Measurements from ENCODE around the gene PRSS2.

DNA sequence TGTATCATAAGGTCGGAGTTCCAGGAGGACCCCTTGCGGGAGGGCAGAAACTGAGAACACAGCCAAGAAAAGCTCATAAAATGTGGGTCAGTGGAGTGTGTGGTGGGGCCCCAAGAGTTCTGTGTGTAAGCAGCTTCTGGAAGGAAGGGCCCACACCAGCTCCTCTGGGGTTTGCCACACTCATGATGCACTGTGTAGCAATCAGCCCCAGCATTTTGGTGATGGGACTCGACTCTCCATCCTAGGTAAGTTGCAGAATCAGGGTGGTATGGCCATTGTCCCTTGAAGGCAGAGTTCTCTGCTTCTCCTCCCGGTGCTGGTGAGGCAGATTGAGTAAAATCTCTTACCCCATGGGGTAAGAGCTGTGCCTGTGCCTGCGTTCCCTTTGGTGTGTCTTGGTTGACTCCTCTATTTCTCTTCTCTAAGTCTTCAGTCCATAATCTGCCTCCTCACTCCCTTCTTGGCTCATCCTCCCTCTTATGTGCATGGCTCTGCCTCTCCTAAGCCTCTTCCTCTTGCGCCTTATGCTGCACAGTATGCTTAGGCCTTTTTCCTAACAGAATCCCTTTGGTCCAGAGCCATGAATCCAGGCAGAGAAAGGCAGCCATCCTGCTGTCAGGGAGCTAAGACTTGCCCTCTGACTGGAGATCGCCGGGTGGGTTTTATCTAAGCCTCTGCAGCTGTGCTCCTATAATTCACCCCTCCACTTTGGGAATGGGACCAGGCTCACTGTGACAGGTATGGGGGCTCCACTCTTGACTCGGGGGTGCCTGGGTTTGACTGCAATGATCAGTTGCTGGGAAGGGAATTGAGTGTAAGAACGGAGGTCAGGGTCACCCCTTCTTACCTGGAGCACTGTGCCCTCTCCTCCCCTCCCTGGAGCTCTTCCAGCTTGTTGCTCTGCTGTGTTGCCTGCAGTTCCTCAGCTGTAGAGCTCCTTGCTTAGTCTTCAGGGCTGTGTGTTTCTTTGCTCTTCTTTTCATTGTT is 17.8 kb downstream of the PRSS2 start:
- TF ChIP-seq POLR2A (IDR thresholded peaks at IDR 0.05): no peak
- TF ChIP-seq, protein P1, sequence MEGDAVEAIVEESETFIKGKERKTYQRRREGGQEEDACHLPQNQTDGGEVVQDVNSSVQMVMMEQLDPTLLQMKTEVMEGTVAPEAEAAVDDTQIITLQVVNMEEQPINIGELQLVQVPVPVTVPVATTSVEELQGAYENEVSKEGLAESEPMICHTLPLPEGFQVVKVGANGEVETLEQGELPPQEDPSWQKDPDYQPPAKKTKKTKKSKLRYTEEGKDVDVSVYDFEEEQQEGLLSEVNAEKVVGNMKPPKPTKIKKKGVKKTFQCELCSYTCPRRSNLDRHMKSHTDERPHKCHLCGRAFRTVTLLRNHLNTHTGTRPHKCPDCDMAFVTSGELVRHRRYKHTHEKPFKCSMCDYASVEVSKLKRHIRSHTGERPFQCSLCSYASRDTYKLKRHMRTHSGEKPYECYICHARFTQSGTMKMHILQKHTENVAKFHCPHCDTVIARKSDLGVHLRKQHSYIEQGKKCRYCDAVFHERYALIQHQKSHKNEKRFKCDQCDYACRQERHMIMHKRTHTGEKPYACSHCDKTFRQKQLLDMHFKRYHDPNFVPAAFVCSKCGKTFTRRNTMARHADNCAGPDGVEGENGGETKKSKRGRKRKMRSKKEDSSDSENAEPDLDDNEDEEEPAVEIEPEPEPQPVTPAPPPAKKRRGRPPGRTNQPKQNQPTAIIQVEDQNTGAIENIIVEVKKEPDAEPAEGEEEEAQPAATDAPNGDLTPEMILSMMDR (IDR thresholded peaks at IDR 0.05): no peak

All from uterus (tissue), 2 donors.